ENCODE results near the gene GPATCH8.

The GPATCH8 gene

GRCh38 chr17:44355642-44356099 lies 147.5 kb downstream of the GPATCH8 start:
- no peak for DNase-seq (ENCODE audit: low read depth in 2 of 2)

- DNase-seq (ENCODE audit: low read depth in 2 of 2), result peak in 1 of 2 donors; percentile 37
These were observed 148.3 kb downstream of the GPATCH8 start for GRCh38 chr17:44354582-44355561.

GRCh38 chr17:44353672-44354331 lies 149.4 kb downstream of the GPATCH8 start:
- no peak for DNase-seq (ENCODE audit: low read depth in 2 of 2)

GRCh38 chr17:44352828-44353671 lies 150.2 kb downstream of the GPATCH8 start:
- no peak for DNase-seq (ENCODE audit: low read depth in 2 of 2)

GRCh38 chr17:44351961-44352827 lies 151.0 kb downstream of the GPATCH8 start:
- no peak for DNase-seq (ENCODE audit: low read depth in 2 of 2)

- DNase-seq (ENCODE audit: low read depth in 2 of 2), result no peak
These were observed 151.7 kb downstream of the GPATCH8 start for GRCh38 chr17:44351464-44351863.

- DNase-seq (ENCODE audit: low read depth in 2 of 2), result peak; percentile 45
These were observed 152.4 kb downstream of the GPATCH8 start for GRCh38 chr17:44350733-44351226.

- no peak for DNase-seq (ENCODE audit: low read depth in 2 of 2)
These were observed 153.6 kb downstream of the GPATCH8 start for GRCh38 chr17:44349553-44350070.

- no peak for DNase-seq (ENCODE audit: low read depth in 2 of 2)
These were observed 154.2 kb downstream of the GPATCH8 start for GRCh38 chr17:44348988-44349364.

GRCh38 chr17:44348234-44348987 lies 154.8 kb downstream of the GPATCH8 start:
- DNase-seq (ENCODE audit: low read depth in 2 of 2), result no peak
